Measurements from ENCODE around the gene PAPLN. TPM values are rescaled to one million over a fixed set of nuclear protein-coding genes. Genes with fewer than 3 reads are reported as not detected.
A peak's percentile ranks its signal among the peaks of the same experiment; 100 is the strongest.

PAPLN gene
- total RNA-seq, 2 donors from 2014 or later, result 2.8 to 8.3 TPM

GRCh38 chr14:73255005-73255400, 17.7 kb downstream of the PAPLN start:
- intact Hi-C loops (cut with DNase I, micrococcal nuclease), result no loop called here
- no peak for ATAC-seq
- DNase-seq, result no peak

GRCh38 chr14:73255693-73256225, 18.5 kb downstream of the PAPLN start:
- no peak for ATAC-seq
- intact Hi-C loops (cut with DNase I, micrococcal nuclease), result no loop called here
- DNase-seq, result no peak

GRCh38 chr14:73258076-73258475, 20.8 kb downstream of the PAPLN start:
- ATAC-seq (no peak), DNase-seq (no peak)
- intact Hi-C loops (cut with DNase I, micrococcal nuclease), result no loop called here

GRCh38 chr14:73258845-73259611, 21.7 kb downstream of the PAPLN start:
- DNase-seq, result no peak
- intact Hi-C loops (cut with DNase I, micrococcal nuclease), result no loop called here
- no peak for ATAC-seq

- no peak for DNase-seq
- intact Hi-C loops (cut with DNase I, micrococcal nuclease), result no loop called here
Observed at GRCh38 chr14:73259837-73260236, 22.5 kb downstream of the PAPLN start.

GRCh38 chr14:73260574-73260973, 23.3 kb downstream of the PAPLN start:
- DNase-seq (no peak), ATAC-seq (no peak)
- intact Hi-C loops (cut with DNase I, micrococcal nuclease), result no loop called here

More at GRCh38 chr14:73259837-73260236, 22.5 kb downstream of the PAPLN start:
- no peak for ATAC-seq

GRCh38 chr14:73261075-73261474, 23.8 kb downstream of the PAPLN start:
- ATAC-seq (no peak), DNase-seq (no peak)
- intact Hi-C loops (cut with DNase I, micrococcal nuclease), result no loop called here

GRCh38 chr14:73261520-73262426, 24.5 kb downstream of the PAPLN start:
- intact Hi-C loops (cut with DNase I, micrococcal nuclease), result no loop called here
- ATAC-seq (no peak), DNase-seq (no peak)

GRCh38 chr14:73262427-73263183, 25.3 kb downstream of the PAPLN start:
- intact Hi-C loops (cut with DNase I, micrococcal nuclease), result no loop called here
- ATAC-seq (no peak), DNase-seq (no peak)

GRCh38 chr14:73263606-73264005, 26.3 kb downstream of the PAPLN start:
- DNase-seq (no peak), ATAC-seq (no peak)
- intact Hi-C loops (cut with DNase I, micrococcal nuclease), result no loop called here

GRCh38 chr14:73264080-73264884, 27.0 kb downstream of the PAPLN start:
- DNase-seq (no peak), ATAC-seq (peak; percentile 15)
- intact Hi-C loops (cut with DNase I, micrococcal nuclease), result no loop called here

- peak; percentile 37 for ATAC-seq
- intact Hi-C loops (cut with DNase I, micrococcal nuclease), result no loop called here
- no peak for DNase-seq
Observed at GRCh38 chr14:73264885-73265720, 27.8 kb downstream of the PAPLN start.

- DNase-seq, result no peak
- no peak for ATAC-seq
- intact Hi-C loops (cut with DNase I, micrococcal nuclease), result no loop called here
Observed at GRCh38 chr14:73265721-73266046, 28.4 kb downstream of the PAPLN start.

- ATAC-seq, result no peak
- DNase-seq, result no peak
- intact Hi-C loops (cut with DNase I, micrococcal nuclease), result no loop called here
Observed at GRCh38 chr14:73266317-73266716, 29.0 kb downstream of the PAPLN start.

GRCh38 chr14:73267474-73267873, 30.2 kb downstream of the PAPLN start:
- intact Hi-C loops (cut with DNase I, micrococcal nuclease), result no loop called here
- DNase-seq (no peak), ATAC-seq (no peak)

- DNase-seq (peak in 1 of 2 donors; percentile 53), ATAC-seq (peak; percentile 44)
- intact Hi-C loops (cut with DNase I, micrococcal nuclease), result no loop called here
Observed at GRCh38 chr14:73269729-73270531, 32.6 kb downstream of the PAPLN start.

- intact Hi-C loops (cut with DNase I, micrococcal nuclease), result no loop called here
- ATAC-seq, result no peak
- DNase-seq, result no peak
Observed at GRCh38 chr14:73272393-73272792, 35.1 kb downstream of the PAPLN start.

Measured in left colon (tissue), 2 donors.